Prostate gland (tissue), 2 donors: Measurements from ENCODE around the gene CORO2B. TPM values are rescaled to one million over a fixed set of nuclear protein-coding genes. Genes with fewer than 3 reads are reported as not detected.

Experiments used
- DNase-seq: peaks from one replicate; pipeline ENCODE4 v3.0.0-alpha.2; 2019; ENCODE audit warnings: low spot score
- H3K27ac ChIP-seq, 2 donors: fragments of 200-600 bp; sonication (generic); 2 replicates each; pipeline ENCODE4 v1.5.1; 2017 to 2019
- H3K27me3 ChIP-seq: fragments of 200-600 bp; sonication (generic); replicated peaks from 2 replicates; pipeline ENCODE4 v1.5.1; 2019; ENCODE audit not compliant: insufficient read depth
- H3K36me3 ChIP-seq, 2 donors: fragments of 200-600 bp; sonication (generic); 1 replicate in 1 of 2; 2 replicates in 1 of 2; pipeline versions ENCODE4 v1.5.1 to v1.8.1; 2017 to 2019
- H3K4me1 ChIP-seq: fragments of 200-600 bp; sonication (generic); replicated peaks from 2 replicates; pipeline ENCODE4 v1.5.1; 2019
- H3K4me3 ChIP-seq, 2 donors: fragments of 200-600 bp; sonication (generic); 2 replicates each; pipeline ENCODE4 v1.5.1; 2017 to 2019
- H3K9me3 ChIP-seq: fragments of 200-600 bp; sonication (generic); 2 replicates; pipeline ENCODE4 v1.5.1; 2017
- POLR2A ChIP-seq: fragments of 450-650 bp; IDR thresholded peaks from one replicate; pipeline ENCODE4 v1.6.1; 2016; ENCODE audit warnings: antibody characterized with exemption, mild to moderate bottlenecking
- POLR2AphosphoS5 ChIP-seq: sonication (generic); formaldehyde crosslinking; IDR thresholded peaks from one replicate; pipeline ENCODE4 v1.6.1; 2017; ENCODE audit warnings: antibody characterized with exemption
- WGBS: methylation state at CpG from one replicate; pipeline ENCODE4 v1.1.5; 2018; 5-methylcytosine and 5-hydroxymethylcytosine counted together
- intact Hi-C: fragments of 100-400 bp; cut with DNase I; formaldehyde crosslinking; loops from one replicate; pipeline ENCODE4 v1.14.2; 2022
- total RNA-seq, 2 donors: library from RNA; depleted of rRNA; stranded (reverse); fragments of >200 nt; gene quantifications; one replicate each; pipeline ENCODE4 v1.1.0, GENCODE V29; 2016
- TF ChIP-seq, protein P1 (sequence below), 4 experiments: fragments of 200-600 bp in 2 of 4; fragments of 450-650 bp in 2 of 4; sonication (generic) in 2 of 4; IDR thresholded peaks; 1 replicate in 3 of 4; 2 replicates in 1 of 4; pipeline ENCODE4 v1.5.1; 2016 to 2019; ENCODE audit warnings: antibody characterized with exemption in 4 of 4, mild to moderate bottlenecking in 2 of 4, moderate library complexity in 2 of 4

CORO2B gene
- total RNA-seq, 2 donors from 2014 or later = 0.50 to 1.4 TPM

GRCh38 chr15:68599153-68599545, 20.4 kb downstream of the CORO2B start:
- DNase-seq = no peak
- no peaks in the 10 kb centered on the region for H3K4me1 ChIP-seq
- TF ChIP-seq POLR2A = no peak
- TF ChIP-seq POLR2AphosphoS5 = no peak
- TF ChIP-seq, protein P1, sequence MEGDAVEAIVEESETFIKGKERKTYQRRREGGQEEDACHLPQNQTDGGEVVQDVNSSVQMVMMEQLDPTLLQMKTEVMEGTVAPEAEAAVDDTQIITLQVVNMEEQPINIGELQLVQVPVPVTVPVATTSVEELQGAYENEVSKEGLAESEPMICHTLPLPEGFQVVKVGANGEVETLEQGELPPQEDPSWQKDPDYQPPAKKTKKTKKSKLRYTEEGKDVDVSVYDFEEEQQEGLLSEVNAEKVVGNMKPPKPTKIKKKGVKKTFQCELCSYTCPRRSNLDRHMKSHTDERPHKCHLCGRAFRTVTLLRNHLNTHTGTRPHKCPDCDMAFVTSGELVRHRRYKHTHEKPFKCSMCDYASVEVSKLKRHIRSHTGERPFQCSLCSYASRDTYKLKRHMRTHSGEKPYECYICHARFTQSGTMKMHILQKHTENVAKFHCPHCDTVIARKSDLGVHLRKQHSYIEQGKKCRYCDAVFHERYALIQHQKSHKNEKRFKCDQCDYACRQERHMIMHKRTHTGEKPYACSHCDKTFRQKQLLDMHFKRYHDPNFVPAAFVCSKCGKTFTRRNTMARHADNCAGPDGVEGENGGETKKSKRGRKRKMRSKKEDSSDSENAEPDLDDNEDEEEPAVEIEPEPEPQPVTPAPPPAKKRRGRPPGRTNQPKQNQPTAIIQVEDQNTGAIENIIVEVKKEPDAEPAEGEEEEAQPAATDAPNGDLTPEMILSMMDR (IDR thresholded peaks at IDR 0.05) = no peak
- intact Hi-C loops = no loop called here
- no peak overlapping the region for H3K4me3 ChIP-seq
- no peak overlapping the region for H3K27ac ChIP-seq
- H3K36me3 ChIP-seq = no peaks in the 10 kb centered on the region
- H3K9me3 ChIP-seq = no peaks in the 10 kb centered on the region
- H3K27me3 ChIP-seq = no peaks in the 10 kb centered on the region
- 95% methylated on average over 6 of the region's 6 CpGs for WGBS

GRCh38 chr15:68599560-68600071, 20.8 kb downstream of the CORO2B start:
- WGBS = 86% methylated on average over 7 of the region's 7 CpGs
- H3K27me3 ChIP-seq = no peaks in the 10 kb centered on the region
- H3K9me3 ChIP-seq = no peaks in the 10 kb centered on the region
- intact Hi-C loops = no loop called here
- TF ChIP-seq POLR2A (no peak), POLR2AphosphoS5 (no peak)
- TF ChIP-seq, protein P1 (IDR thresholded peaks at IDR 0.05) = no peak
- no peaks in the 10 kb centered on the region for H3K4me1 ChIP-seq
- no peak for DNase-seq
- no peak overlapping the region for H3K27ac ChIP-seq
- H3K36me3 ChIP-seq = no peaks in the 10 kb centered on the region
- H3K4me3 ChIP-seq = no peak overlapping the region

DNA sequence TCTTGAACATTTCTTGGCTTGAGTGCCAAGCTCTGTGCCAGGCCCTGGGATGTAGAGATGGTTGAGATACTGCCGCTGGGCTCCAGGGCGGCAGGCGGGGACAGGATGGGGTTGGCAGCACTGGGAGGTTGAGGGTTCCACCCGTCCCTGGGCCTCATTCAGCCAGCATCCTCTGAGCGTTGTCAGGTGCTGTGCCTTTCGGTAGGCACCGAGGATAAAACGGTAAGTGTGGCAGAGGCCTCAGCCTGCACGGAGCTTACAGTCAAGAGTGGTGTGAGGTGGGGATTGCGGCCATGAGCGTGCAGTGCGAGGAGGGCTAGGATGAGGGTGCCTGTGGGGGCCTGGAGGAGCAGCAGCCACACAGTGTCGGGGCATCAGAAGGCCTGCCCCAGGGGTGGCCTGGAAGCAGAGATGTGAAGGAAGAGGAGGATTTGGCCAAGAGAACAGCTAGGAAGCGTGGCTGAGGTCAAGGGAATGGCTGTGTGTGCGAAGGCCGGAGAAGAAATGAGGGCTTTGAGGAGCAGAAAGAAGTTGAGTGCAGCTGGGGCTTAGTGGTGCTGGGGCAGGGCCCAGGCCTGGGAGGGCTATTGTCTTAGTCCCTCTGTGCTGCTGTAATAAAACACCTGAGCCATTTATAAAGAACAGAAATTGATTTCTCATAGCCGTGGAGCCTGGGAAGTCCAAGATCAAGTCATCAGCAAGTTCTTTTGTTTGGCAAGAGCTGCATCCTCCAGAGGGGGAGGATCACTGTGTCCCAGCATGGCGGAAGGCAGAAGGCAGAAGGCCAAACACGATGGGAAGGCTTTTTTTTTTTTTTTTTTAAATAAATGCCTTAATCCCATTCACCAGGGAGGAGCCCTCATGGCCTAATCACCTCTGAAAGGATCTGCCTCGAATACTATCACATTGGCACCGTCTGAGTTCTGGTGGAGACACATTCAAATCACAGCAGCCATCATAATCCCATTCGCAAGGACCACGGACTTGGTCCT, 22.7 kb downstream of the CORO2B start:
- Histone ChIP-seq H3K4me1 (no peaks in the 10 kb centered on the region), H3K27ac (no peak overlapping the region), H3K27me3 (no peaks in the 10 kb centered on the region), H3K36me3 (no peaks in the 10 kb centered on the region), H3K4me3 (no peak overlapping the region), H3K9me3 (no peaks in the 10 kb centered on the region)
- 74% methylated on average over 23 of the region's 23 CpGs for WGBS
- peak; percentile 4 for TF ChIP-seq POLR2AphosphoS5
- TF ChIP-seq, protein P1 (IDR thresholded peaks at IDR 0.05) = no peak
- DNase-seq = no peak
- intact Hi-C loops = no loop called here

DNA sequence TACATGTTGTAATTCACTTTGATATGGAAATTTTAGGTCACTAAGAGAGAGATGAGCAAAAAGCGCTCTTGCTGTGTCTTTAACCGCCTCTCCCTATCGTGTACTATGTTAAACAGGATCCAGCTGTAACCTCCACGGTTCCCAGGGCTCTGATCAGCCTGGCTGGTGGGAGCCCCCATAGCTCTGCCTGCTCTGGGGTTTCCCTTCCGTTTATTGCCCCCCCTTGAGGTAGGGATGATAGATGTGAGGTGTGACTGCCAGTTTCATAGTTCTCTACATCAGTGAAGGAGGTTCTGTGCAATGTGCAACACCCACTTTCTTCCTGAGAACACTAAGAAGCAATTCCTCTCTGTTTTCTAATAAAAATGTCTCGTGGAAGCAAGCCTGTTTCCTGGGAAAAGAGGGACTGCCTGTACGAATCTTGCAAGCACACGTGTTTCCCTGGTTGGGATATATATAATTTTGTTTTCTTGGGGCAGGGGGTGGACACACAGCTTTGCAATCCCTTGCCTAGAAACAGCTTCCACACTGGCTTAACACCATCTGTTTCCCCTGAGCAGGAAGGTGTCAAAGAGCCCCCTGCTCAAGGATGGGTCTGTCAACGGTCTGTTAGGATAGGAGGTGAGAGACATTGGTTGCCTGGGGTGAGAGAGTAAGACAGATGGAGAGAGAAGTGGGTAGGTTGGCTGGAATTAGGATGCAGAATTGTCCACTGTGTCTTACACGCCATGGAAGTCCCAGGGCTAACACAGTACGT, 23.8 kb downstream of the CORO2B start:
- H3K4me3 ChIP-seq = no peak overlapping the region
- 68% methylated on average over 11 of the region's 11 CpGs for WGBS
- TF ChIP-seq POLR2AphosphoS5 (no peak), POLR2A (no peak)
- TF ChIP-seq, protein P1 (IDR thresholded peaks at IDR 0.05) = no peak
- no peak overlapping the region for H3K27ac ChIP-seq
- H3K36me3 ChIP-seq = no peaks in the 10 kb centered on the region
- no peaks in the 10 kb centered on the region for H3K4me1 ChIP-seq
- DNase-seq = no peak
- H3K9me3 ChIP-seq = no peaks in the 10 kb centered on the region
- H3K27me3 ChIP-seq = no peaks in the 10 kb centered on the region
- intact Hi-C loops = no loop called here
